ENCODE results near the gene KRTAP17-1. TPM values are rescaled to one million over a fixed set of nuclear protein-coding genes. Genes with fewer than 3 reads are reported as not detected.
"Not testable (repeated sequence)": the region's sequence is repeated elsewhere in the genome, so short reads cannot be mapped to it uniquely, and the experiment has no call there.

KRTAP17-1 gene
- polyA plus RNA-seq, 1 donor (not counting 4 experiments of a cell fraction or from before 2014, with no cell fraction given) = not detected

- dilution Hi-C loops (cut with MboI; ENCODE audit: extremely low pct_ligation_motif_present, low sequenced_read_pairs) = no loop called here
- Histone ChIP-seq H3K4me2 (ENCODE audit: control insufficient read depth, extremely low read depth, insufficient read depth, low read depth, low read length) (no peak overlapping the region), H3K27me3 (ENCODE audit: control insufficient read depth, extremely low read depth, insufficient read depth, low read length) (no peaks in the 10 kb centered on the region), H3K27ac (ENCODE audit: control insufficient read depth, insufficient read depth, low read length) (no peak overlapping the region), H3K79me2 (ENCODE audit: control insufficient read depth, insufficient read depth, low read length) (no peaks in the 10 kb centered on the region), H3K4me1 (ENCODE audit: control insufficient read depth, extremely low read depth, insufficient read depth, low read length) (no peaks in the 10 kb centered on the region), H3K36me3 (ENCODE audit: control insufficient read depth in 2 of 2, extremely low read depth in 1 of 2, insufficient read depth in 2 of 2, low read length in 2 of 2) (no peaks in the 10 kb centered on the region), H2AFZ (ENCODE audit: control insufficient read depth, low read length) (no peak overlapping the region), H4K20me1 (ENCODE audit: control insufficient read depth, extremely low read depth, insufficient read depth, low read length) (no peaks in the 10 kb centered on the region), H3K9ac (ENCODE audit: control insufficient read depth, extremely low read depth, insufficient read depth, low read length) (no peak overlapping the region), H3K9me1 (ENCODE audit: control insufficient read depth, extremely low read depth, insufficient read depth, low read length) (no peaks in the 10 kb centered on the region), H3K4me3 (ENCODE audit: control insufficient read depth in 2 of 3, extremely low read depth in 1 of 3, insufficient read depth in 2 of 3, low read depth in 1 of 3, low read length in 3 of 3) (no peak overlapping the region), H3K9me3 (ENCODE audit: control insufficient read depth, low read depth, low read length) (no peaks in the 10 kb centered on the region)
- no peak for TF ChIP-seq CTCF (optimal IDR thresholded peaks at IDR 0.05 in 1 of 3, IDR thresholded peaks at IDR 0.05 in 1 of 3, conservative IDR thresholded peaks at IDR 0.05 in 1 of 3; ENCODE audit: extremely low read depth in 1 of 3, insufficient read depth in 2 of 3, low read length in 3 of 3)
- TF ChIP-seq EZH2 (IDR thresholded peaks at IDR 0.05; ENCODE audit: low read length) = no peak
- DNase-seq (ENCODE audit: low read depth, low spot score) (no peak), FAIRE-seq (no peak)
These were observed 43.7 kb downstream of the KRTAP17-1 start for GRCh38 chr17:41271858-41272257.

DNA sequence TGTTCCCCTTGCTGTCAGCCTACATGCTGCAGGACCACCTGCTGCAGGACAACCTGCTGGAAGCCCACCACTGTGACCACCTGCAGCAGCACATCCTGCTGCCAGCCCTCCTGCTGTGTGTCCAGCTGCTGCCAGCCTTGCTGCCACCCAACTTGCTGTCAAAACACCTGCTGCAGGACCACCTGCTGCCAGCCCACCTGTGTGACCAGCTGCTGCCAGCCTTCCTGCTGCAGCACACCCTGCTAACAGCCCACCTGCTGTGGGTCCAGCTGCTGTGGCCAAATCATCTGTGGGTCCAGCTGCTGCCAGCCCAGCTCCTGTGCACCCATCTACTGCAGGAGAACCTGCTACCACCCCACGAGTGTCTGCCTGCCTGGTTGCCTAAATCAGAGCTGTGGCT is 44.2 kb downstream of the KRTAP17-1 start:
- FAIRE-seq; dilution Hi-C loops (cut with MboI; ENCODE audit: extremely low pct_ligation_motif_present, low sequenced_read_pairs): not testable (repeated sequence)

DNA sequence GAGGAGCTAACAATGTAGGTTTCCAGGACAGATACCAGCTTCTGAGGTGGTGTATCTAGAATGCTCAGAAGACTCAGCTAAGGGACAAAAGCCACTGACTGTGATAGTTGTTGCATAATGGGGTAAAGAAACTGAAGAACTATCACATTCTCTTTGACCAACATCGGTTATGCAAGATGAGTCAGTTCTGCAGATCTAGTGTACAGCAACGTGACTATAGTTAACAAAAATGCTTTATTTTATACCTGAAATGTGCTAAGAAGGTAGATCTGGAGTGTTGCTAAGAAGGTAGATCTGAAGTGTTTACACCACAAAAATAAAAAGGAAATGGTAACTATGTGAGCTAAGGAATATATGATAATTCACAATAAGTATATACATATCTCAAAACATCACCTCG is 47.8 kb downstream of the KRTAP17-1 start:
- TF ChIP-seq EZH2 (IDR thresholded peaks at IDR 0.05; ENCODE audit: low read length) (no peak), CTCF (optimal IDR thresholded peaks at IDR 0.05 in 1 of 3, IDR thresholded peaks at IDR 0.05 in 1 of 3, conservative IDR thresholded peaks at IDR 0.05 in 1 of 3; ENCODE audit: extremely low read depth in 1 of 3, insufficient read depth in 2 of 3, low read length in 3 of 3) (no peak)
- Histone ChIP-seq H2AFZ (ENCODE audit: control insufficient read depth, low read length) (no peak overlapping the region), H3K36me3 (ENCODE audit: control insufficient read depth in 2 of 2, extremely low read depth in 1 of 2, insufficient read depth in 2 of 2, low read length in 2 of 2) (no peaks in the 10 kb centered on the region), H3K27ac (ENCODE audit: control insufficient read depth, insufficient read depth, low read length) (no peak overlapping the region), H3K79me2 (ENCODE audit: control insufficient read depth, insufficient read depth, low read length) (no peaks in the 10 kb centered on the region), H3K4me1 (ENCODE audit: control insufficient read depth, extremely low read depth, insufficient read depth, low read length) (no peaks in the 10 kb centered on the region), H3K9me3 (ENCODE audit: control insufficient read depth, low read depth, low read length) (no peaks in the 10 kb centered on the region), H3K27me3 (ENCODE audit: control insufficient read depth, extremely low read depth, insufficient read depth, low read length) (peaks cover 3% of the 10 kb centered on the region), H3K9me1 (ENCODE audit: control insufficient read depth, extremely low read depth, insufficient read depth, low read length) (no peaks in the 10 kb centered on the region), H4K20me1 (ENCODE audit: control insufficient read depth, extremely low read depth, insufficient read depth, low read length) (no peaks in the 10 kb centered on the region), H3K9ac (ENCODE audit: control insufficient read depth, extremely low read depth, insufficient read depth, low read length) (no peak overlapping the region), H3K4me3 (ENCODE audit: control insufficient read depth in 2 of 3, extremely low read depth in 1 of 3, insufficient read depth in 2 of 3, low read depth in 1 of 3, low read length in 3 of 3) (no peak overlapping the region), H3K4me2 (ENCODE audit: control insufficient read depth, extremely low read depth, insufficient read depth, low read depth, low read length) (no peak overlapping the region)
- no peak for DNase-seq (ENCODE audit: low read depth, low spot score)
- FAIRE-seq = no peak
- dilution Hi-C loops (cut with MboI; ENCODE audit: extremely low pct_ligation_motif_present, low sequenced_read_pairs) = no loop called here

More for the DNA sequence above, 44.2 kb downstream of the KRTAP17-1 start:
- H3K4me3 ChIP-seq (ENCODE audit: control insufficient read depth in 2 of 3, extremely low read depth in 1 of 3, insufficient read depth in 2 of 3, low read depth in 1 of 3, low read length in 3 of 3); H3K27me3 ChIP-seq (ENCODE audit: control insufficient read depth, extremely low read depth, insufficient read depth, low read length); H3K27ac ChIP-seq (ENCODE audit: control insufficient read depth, insufficient read depth, low read length); H3K36me3 ChIP-seq (ENCODE audit: control insufficient read depth in 2 of 2, extremely low read depth in 1 of 2, insufficient read depth in 2 of 2, low read length in 2 of 2); H3K79me2 ChIP-seq (ENCODE audit: control insufficient read depth, insufficient read depth, low read length); H2AFZ ChIP-seq (ENCODE audit: control insufficient read depth, low read length); H3K9me1 ChIP-seq (ENCODE audit: control insufficient read depth, extremely low read depth, insufficient read depth, low read length); H3K9me3 ChIP-seq (ENCODE audit: control insufficient read depth, low read depth, low read length); DNase-seq (ENCODE audit: low read depth, low spot score); H3K4me1 ChIP-seq (ENCODE audit: control insufficient read depth, extremely low read depth, insufficient read depth, low read length); H3K4me2 ChIP-seq (ENCODE audit: control insufficient read depth, extremely low read depth, insufficient read depth, low read depth, low read length); H4K20me1 ChIP-seq (ENCODE audit: control insufficient read depth, extremely low read depth, insufficient read depth, low read length); H3K9ac ChIP-seq (ENCODE audit: control insufficient read depth, extremely low read depth, insufficient read depth, low read length): not testable (repeated sequence)

Data from keratinocyte (primary cell).